Gastrocnemius medialis (tissue), 4 donors: ENCODE data around the gene PHKB. TPM values are rescaled to one million over a fixed set of nuclear protein-coding genes. Genes with fewer than 3 reads are reported as not detected.

Experiments
- ATAC-seq, 2 donors: fragments of 150-250 bp; one replicate each; pipeline ENCODE4 v1.9.1; 2016
- DNase-seq, 2 donors: peaks; one replicate each; pipeline ENCODE4 v3.0.0-alpha.2; 2019
- H3K27ac ChIP-seq, 4 donors: fragments of 200-600 bp; sonication (generic); 1 replicate in 1 of 4; 2 replicates in 3 of 4; pipeline ENCODE4 v1.5.1; 2016 to 2018; ENCODE audit warnings: mild to moderate bottlenecking in 2 of 4, moderate library complexity in 1 of 4
- H3K27me3 ChIP-seq, 3 donors: fragments of 200-600 bp; sonication (generic) in 2 of 3; 1 replicate in 1 of 3; 2 replicates in 2 of 3; pipeline versions ENCODE4 v1.5.1 to v1.6.0; 2016 to 2019; ENCODE audit warnings: mild to moderate bottlenecking in 1 of 3, moderate library complexity in 1 of 3
- H3K36me3 ChIP-seq, 2 donors: fragments of 200-600 bp; sonication (generic) in 1 of 2; one replicate each; pipeline ENCODE4 v1.5.1; 2017 to 2018
- H3K4me1 ChIP-seq, 2 donors: fragments of 200-600 bp; sonication (generic) in 1 of 2; one replicate each; pipeline ENCODE4 v1.5.1; 2016 to 2017; ENCODE audit warnings: mild to moderate bottlenecking in 2 of 2
- H3K4me3 ChIP-seq, 4 donors: fragments of 200-600 bp; sonication (generic) in 3 of 4; 1 replicate in 1 of 4; 2 replicates in 3 of 4; pipeline ENCODE4 v1.5.1; 2016 to 2019; ENCODE audit warnings: mild to moderate bottlenecking in 2 of 4
- H3K9me3 ChIP-seq, 3 donors: fragments of 200-600 bp; sonication (generic) in 2 of 3; 1 replicate in 1 of 3; 2 replicates in 2 of 3; pipeline ENCODE4 v1.5.1; 2016 to 2019
- CTCF ChIP-seq, 5 experiments: fragments of 450-650 bp in 3 of 5; fragments of 200-600 bp in 2 of 5; sonication (generic) in 2 of 5; IDR thresholded peaks in 4 of 5; conservative IDR thresholded peaks in 1 of 5; 1 replicate in 4 of 5; 2 replicates in 1 of 5; pipeline ENCODE4 v1.5.1; 2016 to 2019; ENCODE audit warnings: antibody characterized with exemption in 5 of 5, mild to moderate bottlenecking in 3 of 5, moderate library complexity in 3 of 5
- POLR2A ChIP-seq, 2 donors: fragments of 450-650 bp; IDR thresholded peaks; one replicate each; pipeline ENCODE4 v1.6.1; 2017; ENCODE audit warnings: antibody characterized with exemption in 2 of 2, mild to moderate bottlenecking in 2 of 2, moderate library complexity in 2 of 2
- in situ Hi-C, 4 donors: fragments of 200-750 bp; cut with MboI; loops; one replicate each; pipeline versions ENCODE4 v1.15.0 to v1.8.0; 2017; ENCODE audit warnings: low sequenced_read_pairs in 4 of 4
- intact Hi-C: fragments of 100-400 bp; cut with DNase I; formaldehyde crosslinking; loops from one replicate; pipeline ENCODE4 v1.15.1; 2023; ENCODE audit warnings: low total_unique reads
- total RNA-seq, 4 donors: library from RNA; depleted of rRNA; stranded (reverse); fragments of >200 nt; gene quantifications; one replicate each; pipeline versions ENCODE4 v1.1.0 to v1.2.3, GENCODE V29; 2016

PHKB gene
- total RNA-seq, 4 donors from 2014 or later, result 61.0 to 91.6 (median 79.8) TPM

- H3K27me3 ChIP-seq, result no peaks in the 10 kb centered on the region
- no peaks in the 10 kb centered on the region for H3K9me3 ChIP-seq
- peak in 1 of 2 donors; percentile 28 for DNase-seq
- no peak overlapping the region for H3K4me3 ChIP-seq
- peak; percentile 52 to 80 for ATAC-seq
- no peak overlapping the region for H3K27ac ChIP-seq
- intact Hi-C loops, result no loop called here
- TF ChIP-seq POLR2A (IDR thresholded peaks at IDR 0.05) (no peak), CTCF (IDR thresholded peaks at IDR 0.05 in 4 of 5, conservative IDR thresholded peaks at IDR 0.05 in 1 of 5) (no peak)
- no peaks in the 10 kb centered on the region for H3K36me3 ChIP-seq
- in situ Hi-C loops, result no loop called here
- no peaks in the 10 kb centered on the region for H3K4me1 ChIP-seq
Measured at GRCh38 chr16:47574091-47575054, 113.2 kb downstream of the PHKB start.

- in situ Hi-C loops, result no loop called here
- intact Hi-C loops, result no loop called here
Measured at GRCh38 chr16:47577029-47577428, 115.9 kb downstream of the PHKB start.

GRCh38 chr16:47578033-47578432 lies 116.9 kb downstream of the PHKB start:
- intact Hi-C loops (no loop called here), in situ Hi-C loops (no loop called here)
- TF ChIP-seq CTCF (IDR thresholded peaks at IDR 0.05 in 4 of 5, conservative IDR thresholded peaks at IDR 0.05 in 1 of 5) (no peak), POLR2A (IDR thresholded peaks at IDR 0.05) (no peak)
- Histone ChIP-seq H3K9me3 (no peaks in the 10 kb centered on the region), H3K27ac (no peak overlapping the region), H3K4me3 (no peak overlapping the region), H3K4me1 (no peaks in the 10 kb centered on the region), H3K36me3 (no peaks in the 10 kb centered on the region), H3K27me3 (no peaks in the 10 kb centered on the region)
- ATAC-seq (no peak), DNase-seq (no peak)

More at GRCh38 chr16:47577029-47577428, 115.9 kb downstream of the PHKB start:
- DNase-seq, result no peak
- Histone ChIP-seq H3K27ac (no peak overlapping the region), H3K4me3 (no peak overlapping the region), H3K9me3 (no peaks in the 10 kb centered on the region), H3K36me3 (no peaks in the 10 kb centered on the region), H3K27me3 (no peaks in the 10 kb centered on the region), H3K4me1 (no peaks in the 10 kb centered on the region)
- TF ChIP-seq CTCF (IDR thresholded peaks at IDR 0.05 in 4 of 5, conservative IDR thresholded peaks at IDR 0.05 in 1 of 5) (no peak), POLR2A (IDR thresholded peaks at IDR 0.05) (no peak)
- ATAC-seq, result no peak

- Histone ChIP-seq H3K27me3 (no peaks in the 10 kb centered on the region), H3K27ac (no peak overlapping the region), H3K36me3 (no peaks in the 10 kb centered on the region), H3K9me3 (no peaks in the 10 kb centered on the region), H3K4me3 (no peak overlapping the region), H3K4me1 (no peaks in the 10 kb centered on the region)
- in situ Hi-C loops (no loop called here), intact Hi-C loops (no loop called here)
- TF ChIP-seq POLR2A (IDR thresholded peaks at IDR 0.05) (no peak), CTCF (IDR thresholded peaks at IDR 0.05 in 4 of 5, conservative IDR thresholded peaks at IDR 0.05 in 1 of 5) (no peak)
- DNase-seq (no peak), ATAC-seq (no peak)
Measured at GRCh38 chr16:47578573-47578972, 117.4 kb downstream of the PHKB start.
